ENCODE measurements around the gene MYDGF.

The MYDGF gene

DNA sequence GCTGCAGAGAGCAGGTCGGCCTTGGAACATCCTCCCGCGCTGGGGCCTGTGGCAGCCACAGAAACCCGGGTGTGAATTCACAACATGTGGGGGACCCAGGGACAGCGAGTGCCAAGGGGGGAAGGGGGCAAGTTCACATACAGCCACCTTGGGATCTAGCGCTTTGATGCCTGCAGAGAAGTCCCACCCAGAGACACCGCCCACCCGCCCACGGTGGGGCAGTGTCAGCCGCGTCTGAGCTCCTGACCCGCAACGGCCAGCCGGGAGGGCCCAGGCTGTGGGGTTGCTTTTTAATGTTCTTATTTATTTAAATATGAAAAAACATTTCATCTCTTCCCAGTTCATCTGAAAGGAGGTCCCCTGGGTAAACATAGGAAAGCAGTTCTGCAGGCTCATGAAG is 12.9 kb downstream of the MYDGF start:
- TF ChIP-seq, protein P1, sequence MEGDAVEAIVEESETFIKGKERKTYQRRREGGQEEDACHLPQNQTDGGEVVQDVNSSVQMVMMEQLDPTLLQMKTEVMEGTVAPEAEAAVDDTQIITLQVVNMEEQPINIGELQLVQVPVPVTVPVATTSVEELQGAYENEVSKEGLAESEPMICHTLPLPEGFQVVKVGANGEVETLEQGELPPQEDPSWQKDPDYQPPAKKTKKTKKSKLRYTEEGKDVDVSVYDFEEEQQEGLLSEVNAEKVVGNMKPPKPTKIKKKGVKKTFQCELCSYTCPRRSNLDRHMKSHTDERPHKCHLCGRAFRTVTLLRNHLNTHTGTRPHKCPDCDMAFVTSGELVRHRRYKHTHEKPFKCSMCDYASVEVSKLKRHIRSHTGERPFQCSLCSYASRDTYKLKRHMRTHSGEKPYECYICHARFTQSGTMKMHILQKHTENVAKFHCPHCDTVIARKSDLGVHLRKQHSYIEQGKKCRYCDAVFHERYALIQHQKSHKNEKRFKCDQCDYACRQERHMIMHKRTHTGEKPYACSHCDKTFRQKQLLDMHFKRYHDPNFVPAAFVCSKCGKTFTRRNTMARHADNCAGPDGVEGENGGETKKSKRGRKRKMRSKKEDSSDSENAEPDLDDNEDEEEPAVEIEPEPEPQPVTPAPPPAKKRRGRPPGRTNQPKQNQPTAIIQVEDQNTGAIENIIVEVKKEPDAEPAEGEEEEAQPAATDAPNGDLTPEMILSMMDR (IDR thresholded peaks at IDR 0.05; ENCODE audit: low read depth, low read length, missing control alignments), result no peak
- in situ Hi-C loops (cut with HindIII; ENCODE audit: low sequenced_read_pairs), result no loop called here
- DNase-seq (ENCODE audit: low read depth), result no peak
- no peak overlapping the region for H3K4me3 ChIP-seq (ENCODE audit: low read depth, low read length)

DNA sequence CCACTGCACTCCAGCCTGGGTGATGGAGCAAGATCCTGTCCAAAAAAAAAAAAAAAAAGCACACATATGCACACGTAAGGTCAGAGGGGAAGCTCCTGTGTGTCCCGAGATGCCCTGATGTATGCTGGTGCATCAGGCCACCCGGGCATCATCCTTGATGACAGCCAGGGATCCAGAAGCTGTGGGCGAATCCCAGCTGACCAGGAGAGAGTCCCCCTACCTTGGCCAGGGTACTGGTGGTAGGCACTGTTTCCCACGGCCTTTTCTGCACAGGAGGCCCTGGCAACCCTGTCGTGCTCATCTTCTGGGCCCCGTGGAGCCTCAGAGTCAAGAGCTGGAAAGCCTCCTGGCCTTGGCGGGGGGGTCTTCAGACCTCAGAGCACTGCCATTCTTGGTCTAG is 14.0 kb downstream of the MYDGF start:
- TF ChIP-seq, protein P1 (IDR thresholded peaks at IDR 0.05; ENCODE audit: low read depth, low read length, missing control alignments), result no peak
- no peak overlapping the region for H3K4me3 ChIP-seq (ENCODE audit: low read depth, low read length)
- in situ Hi-C loops (cut with HindIII; ENCODE audit: low sequenced_read_pairs), result no loop called here
- DNase-seq (ENCODE audit: low read depth), result no peak

DNA sequence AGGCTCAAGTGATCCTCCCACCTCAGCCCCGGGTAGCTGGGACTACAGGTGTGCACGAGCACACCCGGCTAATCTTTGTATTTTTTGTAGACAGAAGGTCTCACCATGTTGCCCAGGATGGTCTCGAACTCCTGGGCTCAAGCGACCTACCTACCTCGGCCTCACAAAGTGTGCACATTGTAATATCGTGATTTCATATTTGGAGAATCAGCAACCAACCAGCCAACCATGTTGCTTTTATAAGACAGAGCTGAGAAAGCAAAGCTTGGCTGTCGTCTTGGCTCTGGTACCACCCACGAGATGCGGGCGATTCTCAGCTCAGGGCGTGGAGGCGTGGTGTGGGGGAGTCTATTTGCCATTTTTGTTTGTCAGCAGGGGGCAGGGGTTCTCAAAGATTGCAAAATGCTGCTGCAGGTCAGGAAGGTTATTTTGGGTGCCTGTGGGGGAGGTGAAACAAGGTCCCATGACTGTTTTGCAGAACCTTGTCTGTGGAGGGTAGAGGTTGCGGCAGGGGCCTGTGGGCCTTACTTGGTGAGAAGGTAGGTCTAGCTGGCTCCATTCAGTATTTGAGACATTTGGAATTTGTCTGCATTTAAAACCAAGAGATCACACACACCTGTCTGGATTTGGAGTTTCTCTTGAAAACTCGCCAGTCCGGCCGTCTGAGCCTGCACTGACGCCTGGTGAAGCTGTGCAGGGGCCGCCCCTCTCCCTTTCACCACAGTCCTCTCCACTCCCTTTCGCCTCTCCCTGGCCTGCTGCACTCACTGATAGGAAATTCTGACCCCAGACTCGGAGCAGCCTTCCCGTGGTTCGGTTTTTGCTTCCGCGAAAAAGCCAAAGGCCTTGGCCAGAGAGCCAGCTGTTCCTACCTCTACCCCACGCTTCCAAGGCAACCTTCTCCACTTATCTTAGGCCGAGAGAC is 15.4 kb downstream of the MYDGF start:
- TF ChIP-seq, protein P1 (IDR thresholded peaks at IDR 0.05; ENCODE audit: low read depth, low read length, missing control alignments), result no peak
- no peak for DNase-seq (ENCODE audit: low read depth)
- H3K4me3 ChIP-seq (ENCODE audit: low read depth, low read length), result no peak overlapping the region
- in situ Hi-C loops (cut with HindIII; ENCODE audit: low sequenced_read_pairs), result no loop called here

DNA sequence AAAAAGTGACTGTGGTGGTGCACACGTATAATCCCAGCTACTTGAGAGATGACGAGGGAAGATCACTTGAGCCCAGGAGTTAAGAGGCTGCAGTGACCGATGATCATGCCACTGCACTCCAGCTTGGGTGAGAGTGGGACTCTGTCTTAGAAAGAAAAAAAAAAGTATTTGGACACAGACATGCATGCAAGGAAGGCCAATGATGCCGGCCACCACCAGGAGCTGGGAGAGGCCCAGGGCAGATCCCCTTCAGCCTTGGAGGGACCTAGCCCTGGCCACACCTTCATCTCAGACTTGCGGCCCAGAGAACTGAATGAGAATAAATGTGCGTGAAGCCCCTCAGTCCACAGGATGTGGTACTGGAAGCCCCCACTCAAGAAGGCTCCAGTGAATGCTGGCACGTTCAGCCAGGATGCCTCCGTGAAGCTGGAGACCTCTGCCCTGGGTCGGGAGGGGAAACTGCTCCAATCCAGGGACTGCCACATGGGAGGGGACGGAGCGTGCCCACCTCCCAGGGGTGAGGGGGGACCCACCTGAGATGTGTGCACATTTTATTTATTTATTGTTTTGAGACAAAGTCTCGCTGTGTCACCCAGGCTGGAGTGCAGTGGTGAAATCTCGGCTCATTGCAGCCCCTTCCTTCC is 16.2 kb downstream of the MYDGF start:
- no peak for DNase-seq (ENCODE audit: low read depth)
- TF ChIP-seq, protein P1 (IDR thresholded peaks at IDR 0.05; ENCODE audit: low read depth, low read length, missing control alignments), result no peak
- in situ Hi-C loops (cut with HindIII; ENCODE audit: low sequenced_read_pairs), result no loop called here
- H3K4me3 ChIP-seq (ENCODE audit: low read depth, low read length), result no peak overlapping the region

DNA sequence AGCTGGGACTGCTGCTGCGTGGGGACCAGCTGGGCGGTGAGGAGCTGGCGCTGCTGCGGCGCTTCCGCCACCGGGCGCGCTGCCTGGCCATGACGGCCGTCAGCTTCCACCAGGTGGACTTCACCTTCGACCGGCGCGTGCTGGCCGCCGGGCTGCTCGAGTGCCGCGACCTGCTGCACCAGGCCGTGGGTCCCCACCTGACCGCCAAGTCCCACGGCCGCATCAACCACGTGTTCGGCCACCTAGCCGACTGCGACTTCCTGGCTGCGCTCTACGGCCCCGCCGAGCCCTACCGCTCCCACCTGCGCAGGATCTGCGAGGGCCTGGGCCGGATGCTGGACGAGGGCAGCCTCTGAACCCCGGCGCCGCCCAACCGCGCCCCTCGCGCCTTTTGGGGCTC is 18.1 kb downstream of the MYDGF start:
- H3K4me3 ChIP-seq (ENCODE audit: low read depth, low read length), result no peak overlapping the region
- in situ Hi-C loops (cut with HindIII; ENCODE audit: low sequenced_read_pairs), result no loop called here
- no peak for DNase-seq (ENCODE audit: low read depth)
- TF ChIP-seq, protein P1 (IDR thresholded peaks at IDR 0.05; ENCODE audit: low read depth, low read length, missing control alignments), result no peak

DNA sequence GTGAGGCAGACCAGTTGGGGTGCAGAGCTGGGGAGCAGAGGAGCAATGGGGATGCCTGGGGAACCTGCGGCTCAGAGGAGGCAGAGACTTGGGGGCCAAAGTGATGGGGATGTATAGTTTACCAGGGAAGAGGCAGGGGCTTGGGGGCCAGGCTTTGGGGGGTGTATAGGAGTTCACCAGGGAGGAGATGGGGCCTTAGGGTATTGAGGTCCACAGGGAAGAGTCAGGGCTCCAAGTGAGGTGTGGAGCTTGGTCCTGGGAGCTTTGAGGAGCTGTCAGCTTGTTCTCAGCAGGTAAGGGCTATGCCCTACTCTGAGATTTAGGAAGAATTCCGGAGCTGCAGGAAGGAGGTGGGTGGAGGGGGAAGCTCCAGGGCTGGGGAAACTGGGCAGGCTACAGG is 20.0 kb downstream of the MYDGF start:
- H3K4me3 ChIP-seq (ENCODE audit: low read depth, low read length), result no peak overlapping the region
- no peak for DNase-seq (ENCODE audit: low read depth)
- in situ Hi-C loops (cut with HindIII; ENCODE audit: low sequenced_read_pairs), result no loop called here
- TF ChIP-seq, protein P1 (IDR thresholded peaks at IDR 0.05; ENCODE audit: low read depth, low read length, missing control alignments), result no peak

Data from astrocyte of the cerebellum (primary cell).